Neural cell (in vitro differentiated cells): Measurements from ENCODE around the gene ARHGAP42. TPM values are rescaled to one million over a fixed set of nuclear protein-coding genes. Genes with fewer than 3 reads are reported as not detected.

Source experiments
- H2AFZ ChIP-seq: fragments of 200-600, 300-800 bp; sonication (generic), shearing (Covaris generic); 2 replicates; pipeline ENCODE4 v1.6.0; 2014; ENCODE audit warnings: low read depth, mild to moderate bottlenecking, antibody characterized with exemption, low read length, moderate library complexity
- H3F3A ChIP-seq: fragments of 200-600 bp; shearing (Covaris generic); 2 replicates; pipeline ENCODE4 v1.6.1; 2016; ENCODE audit warnings: mild to moderate bottlenecking, moderate library complexity, mixed read lengths, antibody characterized with exemption, low read length; ENCODE audit not compliant: insufficient read depth, poor library complexity, severe bottlenecking
- H3K27ac ChIP-seq: fragments of 200-600, 300-800 bp; sonication (generic), shearing (Covaris generic); 2 replicates; pipeline ENCODE4 v1.5.1; 2014; ENCODE audit warnings: mild to moderate bottlenecking, low read length, moderate library complexity
- H3K27me3 ChIP-seq: fragments of 300-800, 200-600 bp; sonication (generic), shearing (Covaris generic); 2 replicates; pipeline ENCODE4 v1.6.0; 2014; ENCODE audit warnings: mild to moderate bottlenecking, low read depth, low read length, moderate library complexity; ENCODE audit not compliant: insufficient read depth
- H3K36me3 ChIP-seq: fragments of 300-800, 200-600 bp; sonication (generic), shearing (Covaris generic); 2 replicates; pipeline ENCODE4 v1.5.1; 2014; ENCODE audit warnings: mild to moderate bottlenecking, antibody characterized with exemption, low read length, moderate library complexity; ENCODE audit not compliant: insufficient read depth
- H3K4me2 ChIP-seq: fragments of 300-800, 200-600 bp; sonication (generic), shearing (Covaris generic); 2 replicates; pipeline ENCODE4 v1.6.0; 2014; ENCODE audit warnings: mild to moderate bottlenecking, low read length
- H3K4me3 ChIP-seq: fragments of 300-800, 200-600 bp; sonication (generic), shearing (Covaris generic); 2 replicates; pipeline ENCODE4 v1.5.1; 2014; ENCODE audit warnings: mild to moderate bottlenecking, low read length, moderate library complexity
- H3K79me2 ChIP-seq: fragments of 200-600 bp; shearing (Covaris generic); replicated peaks from 2 replicates; pipeline ENCODE4 v1.6.0; 2014; ENCODE audit warnings: mild to moderate bottlenecking, low read length, moderate library complexity; ENCODE audit not compliant: insufficient read depth
- H3K9ac ChIP-seq: fragments of 300-800, 200-600 bp; sonication (generic), shearing (Covaris generic); 2 replicates; pipeline ENCODE4 v1.6.1; 2016; ENCODE audit warnings: mild to moderate bottlenecking, low read length, mixed read lengths
- H3K9me2 ChIP-seq: fragments of 200-600 bp; shearing (Covaris generic); 2 replicates; pipeline ENCODE4 v1.6.1; 2016; ENCODE audit warnings: mild to moderate bottlenecking, low read length, mixed read lengths; ENCODE audit not compliant: insufficient read depth
- H3K9me3 ChIP-seq: fragments of 200-600, 300-800 bp; sonication (generic), shearing (Covaris generic); 2 replicates; pipeline ENCODE4 v1.6.1; 2016; ENCODE audit warnings: mild to moderate bottlenecking, mixed run types, low read length, moderate library complexity, mixed read lengths
- H4K20me1 ChIP-seq: fragments of 200-600 bp; shearing (Covaris generic); 2 replicates; pipeline ENCODE4 v1.6.1; 2016; ENCODE audit warnings: mild to moderate bottlenecking, mixed run types; ENCODE audit not compliant: insufficient read depth
- EP300 ChIP-seq: fragments of 450-650 bp; conservative IDR thresholded peaks from 2 replicates; pipeline ENCODE4 v1.6.1; 2014; ENCODE audit warnings: antibody characterized with exemption, mild to moderate bottlenecking, moderate library complexity; ENCODE audit not compliant: poor library complexity, severe bottlenecking
- EZH2 ChIP-seq: fragments of 200-600, 300-800 bp; shearing (Covaris generic), sonication (generic); IDR thresholded peaks from 2 replicates; pipeline ENCODE4 v1.6.1; 2014; ENCODE audit warnings: antibody characterized with exemption, low read length, borderline replicate concordance, mild to moderate bottlenecking; ENCODE audit not compliant: insufficient read depth, poor library complexity, severe bottlenecking
- MXI1 ChIP-seq: fragments of 450-650 bp; conservative IDR thresholded peaks from 2 replicates; pipeline ENCODE4 v1.6.1; 2014; ENCODE audit warnings: antibody characterized with exemption, mild to moderate bottlenecking; ENCODE audit not compliant: poor library complexity, severe bottlenecking
- POLR2AphosphoS5 ChIP-seq: IDR thresholded peaks from 2 replicates; pipeline ENCODE4 v1.6.1; 2012
- RAD21 ChIP-seq: fragments of 450-650 bp; conservative IDR thresholded peaks from 2 replicates; pipeline ENCODE4 v1.6.1; 2014; ENCODE audit warnings: antibody characterized with exemption, mild to moderate bottlenecking, moderate library complexity
- REST ChIP-seq: IDR thresholded peaks from 2 replicates; pipeline ENCODE4 v1.6.1; 2012; ENCODE audit warnings: borderline replicate concordance
- SMC3 ChIP-seq: fragments of 450-650 bp; conservative IDR thresholded peaks from 2 replicates; pipeline ENCODE4 v1.6.1; 2014; ENCODE audit warnings: antibody characterized with exemption, mild to moderate bottlenecking, moderate library complexity; ENCODE audit not compliant: poor library complexity
- TAF1 ChIP-seq: IDR thresholded peaks from 2 replicates; pipeline ENCODE4 v1.6.1; 2012; ENCODE audit warnings: low read depth
- polyA plus RNA-seq: library from polyadenylated mRNA; depleted of rRNA; stranded (reverse); fragments of >200 nt; gene quantifications from 2 replicates; pipeline ENCODE4 v1.2.3, GENCODE V29; 2014
- TF ChIP-seq, protein P1 (sequence below): fragments of 450-650 bp; IDR thresholded peaks from 2 replicates; pipeline ENCODE4 v1.5.1; 2014; ENCODE audit warnings: antibody characterized with exemption, mild to moderate bottlenecking, moderate library complexity; ENCODE audit not compliant: poor library complexity, severe bottlenecking

The ARHGAP42 gene
- polyA plus RNA-seq, 1 donor from 2014 or later: 0.64 TPM

DNA sequence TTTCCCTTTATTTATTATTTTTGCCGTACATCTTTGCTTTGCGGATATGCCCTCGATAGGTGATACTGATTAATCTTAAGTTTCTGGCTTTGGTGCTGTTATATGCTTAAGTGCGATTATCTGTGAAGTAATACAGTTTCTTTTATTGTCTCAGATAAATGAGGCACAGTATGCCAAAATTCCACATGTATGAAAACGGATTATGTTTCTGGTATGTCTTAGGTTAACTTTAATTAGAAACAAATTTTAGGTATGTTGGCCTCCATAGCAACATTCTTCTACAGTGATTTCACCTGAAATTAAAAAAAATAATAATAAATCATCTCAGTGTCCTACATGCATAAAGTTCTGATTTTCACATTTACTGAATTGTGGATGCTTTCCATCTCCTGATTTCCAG lies 119.2 kb downstream of the ARHGAP42 start:
- Histone ChIP-seq H3K4me2 (no peak overlapping the region), H3K36me3 (no peaks in the 10 kb centered on the region), H3K27ac (no peak overlapping the region), H4K20me1 (no peaks in the 10 kb centered on the region), H3K79me2 (no peaks in the 10 kb centered on the region), H3K9me2 (no peaks in the 10 kb centered on the region), H3F3A (no peaks in the 10 kb centered on the region), H2AFZ (no peak overlapping the region), H3K4me3 (no peak overlapping the region), H3K27me3 (no peaks in the 10 kb centered on the region), H3K9me3 (no peaks in the 10 kb centered on the region), H3K9ac (no peak overlapping the region)
- TF ChIP-seq, protein P1, sequence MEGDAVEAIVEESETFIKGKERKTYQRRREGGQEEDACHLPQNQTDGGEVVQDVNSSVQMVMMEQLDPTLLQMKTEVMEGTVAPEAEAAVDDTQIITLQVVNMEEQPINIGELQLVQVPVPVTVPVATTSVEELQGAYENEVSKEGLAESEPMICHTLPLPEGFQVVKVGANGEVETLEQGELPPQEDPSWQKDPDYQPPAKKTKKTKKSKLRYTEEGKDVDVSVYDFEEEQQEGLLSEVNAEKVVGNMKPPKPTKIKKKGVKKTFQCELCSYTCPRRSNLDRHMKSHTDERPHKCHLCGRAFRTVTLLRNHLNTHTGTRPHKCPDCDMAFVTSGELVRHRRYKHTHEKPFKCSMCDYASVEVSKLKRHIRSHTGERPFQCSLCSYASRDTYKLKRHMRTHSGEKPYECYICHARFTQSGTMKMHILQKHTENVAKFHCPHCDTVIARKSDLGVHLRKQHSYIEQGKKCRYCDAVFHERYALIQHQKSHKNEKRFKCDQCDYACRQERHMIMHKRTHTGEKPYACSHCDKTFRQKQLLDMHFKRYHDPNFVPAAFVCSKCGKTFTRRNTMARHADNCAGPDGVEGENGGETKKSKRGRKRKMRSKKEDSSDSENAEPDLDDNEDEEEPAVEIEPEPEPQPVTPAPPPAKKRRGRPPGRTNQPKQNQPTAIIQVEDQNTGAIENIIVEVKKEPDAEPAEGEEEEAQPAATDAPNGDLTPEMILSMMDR: no peak
- TF ChIP-seq EZH2: no peak
- no peak for TF ChIP-seq REST
- no peak for TF ChIP-seq MXI1
- no peak for TF ChIP-seq EP300
- TF ChIP-seq SMC3: no peak
- TF ChIP-seq TAF1: no peak
- no peak for TF ChIP-seq RAD21

DNA sequence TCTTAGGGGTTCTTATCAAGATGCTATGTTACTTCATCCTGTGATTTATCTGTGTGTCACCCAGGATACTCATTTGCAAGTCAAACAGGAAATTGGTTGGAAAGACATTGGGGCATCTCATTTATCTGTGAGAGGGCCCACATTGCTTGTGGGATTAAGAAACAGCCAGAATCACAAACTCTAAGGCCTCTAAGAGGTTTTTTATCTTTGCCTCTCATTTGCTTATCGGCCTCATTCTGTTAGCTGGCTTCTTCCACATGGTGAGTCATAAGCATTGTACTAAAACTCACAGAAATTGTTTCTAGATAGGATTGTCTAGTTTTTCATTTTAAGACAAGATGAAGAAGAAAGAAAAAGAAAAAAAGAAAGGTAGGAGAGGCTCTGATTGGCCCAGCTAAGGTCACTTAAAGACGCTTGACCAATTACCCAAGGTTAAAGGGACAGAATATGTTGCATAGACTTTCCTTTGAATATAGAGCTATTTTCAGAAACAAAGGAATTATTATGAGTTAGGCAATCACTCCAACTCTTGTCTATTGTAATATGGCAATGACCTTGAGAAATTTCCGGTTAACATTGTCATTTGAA lies 121.9 kb downstream of the ARHGAP42 start:
- TF ChIP-seq EP300 (no peak), MXI1 (no peak), EZH2 (no peak), POLR2AphosphoS5 (no peak), SMC3 (no peak), TAF1 (no peak), REST (no peak), RAD21 (no peak)
- TF ChIP-seq, protein P1: no peak
- Histone ChIP-seq H4K20me1 (no peaks in the 10 kb centered on the region), H3K9me2 (no peaks in the 10 kb centered on the region), H3K9me3 (no peaks in the 10 kb centered on the region), H2AFZ (no peak overlapping the region), H3K79me2 (no peaks in the 10 kb centered on the region), H3F3A (no peaks in the 10 kb centered on the region), H3K9ac (no peak overlapping the region), H3K27ac (no peak overlapping the region), H3K27me3 (no peaks in the 10 kb centered on the region), H3K4me3 (no peak overlapping the region), H3K4me2 (no peak overlapping the region), H3K36me3 (no peaks in the 10 kb centered on the region)
